ENCODE data around the gene IRF8.
A peak's percentile ranks its signal among the peaks of the same experiment; 100 is the strongest.
"Not testable (repeated sequence)": the region's sequence is repeated elsewhere in the genome, so short reads cannot be mapped to it uniquely, and the experiment has no call there.

IRF8 gene

GRCh38 chr16:85898521-85899442 lies at the start of gene IRF8:
Gene IRF8, plus strand, starts transcription at chr16:85899162. Its CDS starts 3,854 bp downstream, at chr16:85903016.
- no peaks in the 10 kb centered on the region for H3K9me3 ChIP-seq
- H3K4me1 ChIP-seq: peaks cover 3% of the 10 kb centered on the region
- peak within 1 kb of the TSS; percentile 44 for H3K4me3 ChIP-seq
- peaks cover 14% of the 10 kb centered on the region for H3K27me3 ChIP-seq (ENCODE audit: low read depth)
- in situ Hi-C loops (cut with MboI; ENCODE audit: low sequenced_read_pairs): no loop called here
- H3K36me3 ChIP-seq (replicated peaks): no peaks in the 10 kb centered on the region
- DNase-seq (ENCODE audit: low spot score in 2 of 2): peak; percentile 15 to 79

GRCh38 chr16:85849388-85849787 lies 49.6 kb upstream of the IRF8 start:
- H3K36me3 ChIP-seq (replicated peaks): no peaks in the 10 kb centered on the region
- H3K9me3 ChIP-seq: no peaks in the 10 kb centered on the region
- no peak overlapping the region for H3K4me3 ChIP-seq
- in situ Hi-C loops (cut with MboI; ENCODE audit: low sequenced_read_pairs): no loop called here
- no peak for DNase-seq (ENCODE audit: low spot score in 2 of 2)
- no peaks in the 10 kb centered on the region for H3K4me1 ChIP-seq
- peaks cover 10% of the 10 kb centered on the region for H3K27me3 ChIP-seq (ENCODE audit: low read depth)

- in situ Hi-C loops (cut with MboI; ENCODE audit: low sequenced_read_pairs): no loop called here
- peaks cover 10% of the 10 kb centered on the region for H3K27me3 ChIP-seq (ENCODE audit: low read depth)
- no peaks in the 10 kb centered on the region for H3K36me3 ChIP-seq (replicated peaks)
- no peak for DNase-seq (ENCODE audit: low spot score in 2 of 2)
- H3K4me3 ChIP-seq: no peak overlapping the region
- peaks cover 5% of the 10 kb centered on the region; the same call in 1 of the 2 replicates for H3K9me3 ChIP-seq
- no peaks in the 10 kb centered on the region for H3K4me1 ChIP-seq
These were observed 48.5 kb upstream of the IRF8 start for GRCh38 chr16:85850344-85850880.

GRCh38 chr16:85851034-85851785 lies 47.8 kb upstream of the IRF8 start:
- Histone ChIP-seq H3K4me3 (no peak overlapping the region), H3K9me3 (peaks cover 5% of the 10 kb centered on the region; the same call in 1 of the 2 replicates), H3K4me1 (no peaks in the 10 kb centered on the region), H3K27me3 (ENCODE audit: low read depth) (peaks cover 10% of the 10 kb centered on the region), H3K36me3 (replicated peaks) (no peaks in the 10 kb centered on the region)
- no peak for DNase-seq (ENCODE audit: low spot score in 2 of 2)
- in situ Hi-C loops (cut with MboI; ENCODE audit: low sequenced_read_pairs): no loop called here

- Histone ChIP-seq H3K4me1 (no peaks in the 10 kb centered on the region), H3K36me3 (replicated peaks) (no peaks in the 10 kb centered on the region), H3K4me3 (no peak overlapping the region), H3K27me3 (ENCODE audit: low read depth) (peaks cover 16% of the 10 kb centered on the region), H3K9me3 (peaks cover 5% of the 10 kb centered on the region; the same call in 1 of the 2 replicates)
- no peak for DNase-seq (ENCODE audit: low spot score in 2 of 2)
- in situ Hi-C loops (cut with MboI; ENCODE audit: low sequenced_read_pairs): no loop called here
These were observed 45.1 kb upstream of the IRF8 start for GRCh38 chr16:85853547-85854545.

- Histone ChIP-seq H3K27me3 (ENCODE audit: low read depth) (peaks cover 16% of the 10 kb centered on the region), H3K36me3 (replicated peaks) (no peaks in the 10 kb centered on the region), H3K4me1 (no peaks in the 10 kb centered on the region), H3K4me3 (no peak overlapping the region), H3K9me3 (peaks cover 5% of the 10 kb centered on the region; the same call in 1 of the 2 replicates)
- DNase-seq (ENCODE audit: low spot score in 2 of 2): no peak
- in situ Hi-C loops (cut with MboI; ENCODE audit: low sequenced_read_pairs): no loop called here
These were observed 44.0 kb upstream of the IRF8 start for GRCh38 chr16:85854935-85855334.

- Histone ChIP-seq H3K36me3 (replicated peaks) (no peaks in the 10 kb centered on the region), H3K9me3 (peaks cover 5% of the 10 kb centered on the region; the same call in 1 of the 2 replicates), H3K4me1 (no peaks in the 10 kb centered on the region), H3K27me3 (ENCODE audit: low read depth) (peaks cover 16% of the 10 kb centered on the region), H3K4me3 (no peak overlapping the region)
- DNase-seq (ENCODE audit: low spot score in 2 of 2): no peak
- in situ Hi-C loops (cut with MboI; ENCODE audit: low sequenced_read_pairs): no loop called here
These were observed 42.9 kb upstream of the IRF8 start for GRCh38 chr16:85856079-85856478.

- in situ Hi-C loops (cut with MboI; ENCODE audit: low sequenced_read_pairs): no loop called here
- Histone ChIP-seq H3K36me3 (replicated peaks) (no peaks in the 10 kb centered on the region), H3K27me3 (ENCODE audit: low read depth) (peaks cover 16% of the 10 kb centered on the region), H3K9me3 (peaks cover 5% of the 10 kb centered on the region; the same call in 1 of the 2 replicates), H3K4me3 (no peak overlapping the region), H3K4me1 (no peaks in the 10 kb centered on the region)
- DNase-seq (ENCODE audit: low spot score in 2 of 2): no peak
These were observed 42.4 kb upstream of the IRF8 start for GRCh38 chr16:85856585-85856984.

GRCh38 chr16:85857406-85857805 lies 41.6 kb upstream of the IRF8 start:
- in situ Hi-C loops (cut with MboI; ENCODE audit: low sequenced_read_pairs): no loop called here
- no peak for DNase-seq (ENCODE audit: low spot score in 2 of 2)
- Histone ChIP-seq H3K27me3 (ENCODE audit: low read depth) (peaks cover 16% of the 10 kb centered on the region), H3K4me3 (no peak overlapping the region), H3K9me3 (peaks cover 5% of the 10 kb centered on the region; the same call in 1 of the 2 replicates), H3K36me3 (replicated peaks) (no peaks in the 10 kb centered on the region), H3K4me1 (no peaks in the 10 kb centered on the region)

- in situ Hi-C loops (cut with MboI; ENCODE audit: low sequenced_read_pairs): not testable (repeated sequence)
These were observed 40.4 kb upstream of the IRF8 start for GRCh38 chr16:85858571-85858970.

GRCh38 chr16:85858984-85859817 lies 39.8 kb upstream of the IRF8 start:
- no peak for DNase-seq (ENCODE audit: low spot score in 2 of 2)
- in situ Hi-C loops (cut with MboI; ENCODE audit: low sequenced_read_pairs): no loop called here
- Histone ChIP-seq H3K36me3 (replicated peaks) (no peaks in the 10 kb centered on the region), H3K4me3 (no peak overlapping the region), H3K4me1 (no peaks in the 10 kb centered on the region), H3K27me3 (ENCODE audit: low read depth) (peaks cover 11% of the 10 kb centered on the region), H3K9me3 (peaks cover 5% of the 10 kb centered on the region; the same call in 1 of the 2 replicates)

More at GRCh38 chr16:85858571-85858970, 40.4 kb upstream of the IRF8 start:
- H3K4me1 ChIP-seq; H3K36me3 ChIP-seq (replicated peaks); H3K4me3 ChIP-seq; DNase-seq (ENCODE audit: low spot score in 2 of 2); H3K9me3 ChIP-seq: not testable (repeated sequence)
- H3K27me3 ChIP-seq (ENCODE audit: low read depth): peaks cover 15% of the 10 kb centered on the region

- no peaks in the 10 kb centered on the region for H3K36me3 ChIP-seq (replicated peaks)
- DNase-seq (ENCODE audit: low spot score in 2 of 2): no peak
- no peaks in the 10 kb centered on the region for H3K4me1 ChIP-seq
- H3K9me3 ChIP-seq: peaks cover 3% of the 10 kb centered on the region; the same call in 1 of the 2 replicates
- peaks cover 11% of the 10 kb centered on the region for H3K27me3 ChIP-seq (ENCODE audit: low read depth)
- H3K4me3 ChIP-seq: no peak overlapping the region
- in situ Hi-C loops (cut with MboI; ENCODE audit: low sequenced_read_pairs): no loop called here
These were observed 39.2 kb upstream of the IRF8 start for GRCh38 chr16:85859818-85860125.
